GM12878 (cell line): ENCODE results near the gene SPATA2. TPM values are rescaled to one million over a fixed set of nuclear protein-coding genes. Genes with fewer than 3 reads are reported as not detected.

Experiments used
- ATAC-seq: fragments of 200-7000 bp; cut with Tn5 transposase; 3 replicates; pipeline ENCODE4 v1.9.1; 2020; ENCODE audit warnings: mild to moderate bottlenecking, moderate library complexity
- BruUV-seq: library from RNA; stranded (reverse); fragments of 400-500 nt; replicated peaks from 2 replicates; lab custom pipeline; 2021; lab: Mats Ljungman, UMichigan
- CTCF ChIA-PET: fragments of 300-600 bp; sonication (Branson Sonifier 250); formaldehyde crosslinking; extraction: SDS; loops from one replicate; lab custom pipeline; 2021; ENCODE audit warnings: inconsistent platforms; lab: Yijun Ruan, JAX
- POLR2A ChIA-PET: fragments of 350-600 bp; formaldehyde crosslinking; extraction: SDS; loops from one replicate; lab custom pipeline; 2021; ENCODE audit warnings: inconsistent platforms; lab: Charles Lee
- RAD21 ChIA-PET: fragments of 300-600 bp; sonication (Branson Sonifier 250); formaldehyde crosslinking; loops from one replicate; lab custom pipeline; 2023; ENCODE audit warnings: antibody characterized with exemption; ENCODE audit not compliant: unreplicated experiment; lab: Charles Lee
- SMC1A ChIA-PET: fragments of 300-600 bp; sonication (Branson Sonifier 250); formaldehyde crosslinking; loops from one replicate; lab custom pipeline; 2023; ENCODE audit not compliant: unreplicated experiment, uncharacterized antibody; lab: Charles Lee
- DNase-seq: peaks from one replicate; pipeline ENCODE4 v3.0.0-alpha.2; 2011; ENCODE audit warnings: low read depth, low spot score
- FAIRE-seq: peaks from 3 replicates; lab custom pipeline; 2011; peaks lifted over from hg19 to GRCh38; lab: Jason Lieb, UNC
- H2AFZ ChIP-seq: 2 replicates; pipeline ENCODE4 v1.6.0; 2011; ENCODE audit warnings: low read depth, low read length, control low read depth; ENCODE audit not compliant: control insufficient read depth
- H3K27ac ChIP-seq: 2 replicates; pipeline ENCODE4 v1.5.1; 2011; ENCODE audit warnings: control low read depth; ENCODE audit not compliant: control insufficient read depth, insufficient read depth
- H3K27me3 ChIP-seq, 2 experiments: replicated peaks in 1 of 2; 2 replicates each; pipeline versions ENCODE4 v1.6.0 to v1.6.1; 2011; ENCODE audit warnings: low read length in 1 of 2; ENCODE audit not compliant: control insufficient read depth in 2 of 2, insufficient read depth in 2 of 2
- H3K36me3 ChIP-seq, 2 experiments: 2 replicates each; pipeline ENCODE4 v1.5.1; 2011; ENCODE audit warnings: low read length in 1 of 2; ENCODE audit not compliant: control insufficient read depth in 2 of 2, insufficient read depth in 2 of 2
- H3K4me1 ChIP-seq: 2 replicates; pipeline ENCODE4 v1.6.1; 2011; ENCODE audit warnings: mild to moderate bottlenecking, low read length, moderate library complexity, mixed read lengths; ENCODE audit not compliant: control insufficient read depth, insufficient read depth
- H3K4me2 ChIP-seq: 2 replicates; pipeline ENCODE4 v1.6.0; 2011; ENCODE audit warnings: control low read depth; ENCODE audit not compliant: control insufficient read depth, insufficient read depth
- H3K4me3 ChIP-seq: fragments of 200-600 bp; sonication (generic); 2 replicates; pipeline ENCODE4 v1.5.1; 2016
- H3K79me2 ChIP-seq: 2 replicates; pipeline ENCODE4 v1.6.0; 2011; ENCODE audit warnings: low read length; ENCODE audit not compliant: control insufficient read depth, insufficient read depth
- H3K9ac ChIP-seq: 2 replicates; pipeline ENCODE4 v1.8.0; 2011; ENCODE audit warnings: low read length, control low read depth, mixed read lengths; ENCODE audit not compliant: control insufficient read depth, insufficient read depth
- H3K9me3 ChIP-seq: replicated peaks from 3 replicates; pipeline ENCODE4 v1.5.1; 2011; ENCODE audit warnings: mild to moderate bottlenecking, low read length; ENCODE audit not compliant: control insufficient read depth, insufficient read depth
- H4K20me1 ChIP-seq: 2 replicates; pipeline ENCODE4 v1.6.0; 2011; ENCODE audit not compliant: control insufficient read depth, insufficient read depth
- CHD4 ChIP-seq: fragments of 200-600 bp; sonication (generic); IDR thresholded peaks from 2 replicates; pipeline ENCODE4 v1.6.1; 2016; ENCODE audit warnings: mild to moderate bottlenecking
- FOXK2 ChIP-seq: fragments of 450-650 bp; IDR thresholded peaks from 2 replicates; pipeline ENCODE4 v1.6.1; 2017; ENCODE audit warnings: mild to moderate bottlenecking, moderate library complexity
- HDAC6 ChIP-seq: fragments of 200-600 bp; sonication (generic); IDR thresholded peaks from one replicate; pipeline ENCODE4 v1.8.0; 2017; ENCODE audit warnings: antibody characterized with exemption; ENCODE audit not compliant: unreplicated experiment
- NFXL1 ChIP-seq: fragments of 450-650 bp; IDR thresholded peaks from 2 replicates; pipeline ENCODE4 v1.6.1; 2017; ENCODE audit warnings: antibody characterized with exemption, mild to moderate bottlenecking, borderline replicate concordance
- NR2C2 ChIP-seq: IDR thresholded peaks from 2 replicates; pipeline ENCODE4 v1.6.1; 2011; ENCODE audit warnings: borderline replicate concordance, low read depth; ENCODE audit not compliant: control insufficient read depth, insufficient read length
- PML ChIP-seq: IDR thresholded peaks from 2 replicates; pipeline ENCODE4 v1.6.1; 2012; ENCODE audit warnings: low read length, inconsistent platforms
- POLR2AphosphoS2 ChIP-seq: IDR thresholded peaks from 2 replicates; pipeline ENCODE4 v1.6.1; 2011; ENCODE audit warnings: low read depth, mild to moderate bottlenecking, low read length, improper control_type of control experiment, moderate library complexity
- POLR2AphosphoS5 ChIP-seq: IDR thresholded peaks from 2 replicates; pipeline ENCODE4 v1.6.1; 2011; ENCODE audit warnings: mild to moderate bottlenecking, low read length, inconsistent platforms
- RAD51 ChIP-seq: fragments of 450-650 bp; IDR thresholded peaks from 2 replicates; pipeline ENCODE4 v1.6.1; 2016; ENCODE audit warnings: moderate library complexity, mild to moderate bottlenecking, inconsistent platforms
- ZNF207 ChIP-seq: fragments of 450-650 bp; IDR thresholded peaks from 2 replicates; pipeline ENCODE4 v1.6.1; 2014; ENCODE audit warnings: antibody characterized with exemption, mild to moderate bottlenecking, borderline replicate concordance
- WGBS: methylation state at CpG from one replicate; pipeline ENCODE4 v1.1.6; 2016; ENCODE audit warnings: low lambda C conversion rate; ENCODE audit not compliant: insufficient replicate concordance, insufficient coverage; ENCODE audit errors: missing lambda C conversion rate; 5-methylcytosine and 5-hydroxymethylcytosine counted together
- in situ Hi-C: fragments of 300-500 bp; cut with MboI; formaldehyde crosslinking; loops from 9 replicates; pipeline ENCODE4 v1.14.3; 2018; ENCODE audit warnings: mixed read lengths
- intact Hi-C: fragments of 100-400 bp; cut with micrococcal nuclease; formaldehyde crosslinking; loops from one replicate; pipeline ENCODE4 v1.14.2; 2022; ENCODE audit not compliant: unreplicated experiment
- polyA plus RNA-seq, 11 experiments: library from polyadenylated mRNA; depleted of rRNA in 4 of 11; unstranded in 6 of 11; stranded (reverse) in 5 of 11; fragments of >200 nt; fragmentation: Nextera tagmentation in 4 of 11; fragmentation: Illumina TruSeq in 1 of 11; extraction: Ambion mirVana in 4 of 11; extraction: Trizol in 1 of 11; gene quantifications; 1 replicate in 1 of 11; 2 replicates in 10 of 11; pipeline versions ENCODE4 v1.2.1 to v1.2.3, GENCODE V29; 2011 to 2016; ENCODE audit warnings: inconsistent platforms in 2 of 11, missing spikeins in 2 of 11, low read depth in 1 of 11
- total RNA-seq, 4 experiments: library from RNA; depleted of rRNA in 3 of 4; stranded (reverse); fragments of >200 nt in 3 of 4; fragmentation: Illumina TruSeq in 1 of 4; extraction: Trizol in 1 of 4; gene quantifications; 2 replicates each; pipeline versions ENCODE4 v1.2.1 to v1.2.3, GENCODE V29; 2013 to 2021
- TF ChIP-seq, protein P1 (sequence below): fragments of 450-650 bp; IDR thresholded peaks from 2 replicates; pipeline ENCODE4 v1.6.1; 2016; ENCODE audit warnings: mild to moderate bottlenecking
- TF ChIP-seq, protein P2 (sequence below): fragments of 450-650 bp; IDR thresholded peaks from 2 replicates; pipeline ENCODE4 v1.6.1; 2017; ENCODE audit warnings: antibody characterized with exemption, mild to moderate bottlenecking, moderate library complexity
- TF ChIP-seq, protein P3 (sequence below): fragments of 450-650 bp; IDR thresholded peaks from 2 replicates; pipeline ENCODE4 v1.6.1; 2016; ENCODE audit warnings: mild to moderate bottlenecking, moderate library complexity, borderline replicate concordance

Gene SPATA2
- total and polyA plus RNA-seq, 10 of the 15 experiments (the other 5 are each of a cell fraction or from before 2014, with no cell fraction given) = 0.93 to 11.7 (median 5.6) TPM

DNA sequence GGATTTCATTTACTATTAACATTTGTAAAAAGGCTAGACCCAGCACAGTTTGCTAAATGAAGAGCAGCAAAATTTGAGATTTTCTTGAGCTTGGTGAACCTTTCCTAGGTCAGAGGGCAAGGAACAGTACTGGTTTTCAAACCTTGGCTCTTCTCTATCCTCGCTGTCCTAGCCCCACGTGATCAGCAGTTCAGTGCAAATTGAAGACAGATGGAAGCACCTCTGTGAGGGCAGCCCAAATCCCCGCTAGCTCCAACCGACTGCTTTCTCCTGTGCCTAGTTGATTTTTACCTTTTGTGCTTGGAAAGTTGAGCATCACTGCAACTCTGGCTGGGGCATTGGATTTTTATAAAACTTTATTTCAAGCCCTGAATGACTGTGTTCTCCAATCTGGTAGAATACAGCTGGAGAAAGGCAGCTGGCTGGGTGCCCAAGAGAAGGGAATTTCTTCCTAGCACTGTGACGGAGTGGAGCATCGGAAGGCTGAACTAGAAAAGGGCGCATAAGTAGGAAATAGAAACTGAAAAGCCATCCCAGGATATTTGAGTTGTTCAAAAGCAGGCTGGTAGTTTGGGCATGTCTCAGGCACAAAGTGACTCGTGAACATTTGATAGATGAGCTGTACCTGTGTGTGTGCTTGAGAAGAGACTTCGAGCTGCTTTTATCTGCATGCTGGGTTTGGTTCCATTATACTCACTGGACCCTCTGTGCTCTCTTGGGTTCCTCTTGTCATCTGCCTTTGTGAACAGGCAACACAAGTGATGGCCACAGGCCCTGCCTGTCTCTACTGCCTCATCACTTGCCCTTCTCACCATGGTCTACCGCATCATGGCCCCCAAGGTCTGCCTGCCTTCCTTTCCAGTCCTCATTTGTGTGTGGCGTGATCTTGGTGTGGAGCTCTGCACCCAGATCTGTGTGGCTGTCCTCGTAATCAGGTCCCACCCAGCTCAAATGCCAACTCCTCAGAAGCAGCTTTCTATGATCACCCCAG is 23.1 kb upstream of the SPATA2 start:
- in situ Hi-C loops = no loop called here
- CTCF ChIA-PET = interaction anchor here (0.8 to 5.2 kb wide), 13 partner anchors 9 to 397 kb away, joined by 3 to 31 read pairs (median 4); no protein-coding TSS in a partner anchor
- TF ChIP-seq HDAC6 (no peak), ZNF207 (no peak), PML (no peak), POLR2AphosphoS5 (peak; percentile 51; the same call in 1 of the 2 replicates), CHD4 (no peak), NFXL1 (no peak), FOXK2 (no peak), RAD51 (0 out of 2 replicates have a peak, but pooled peaks have one; percentile 21), POLR2AphosphoS2 (no peak), NR2C2 (no peak)
- TF ChIP-seq, protein P1, sequence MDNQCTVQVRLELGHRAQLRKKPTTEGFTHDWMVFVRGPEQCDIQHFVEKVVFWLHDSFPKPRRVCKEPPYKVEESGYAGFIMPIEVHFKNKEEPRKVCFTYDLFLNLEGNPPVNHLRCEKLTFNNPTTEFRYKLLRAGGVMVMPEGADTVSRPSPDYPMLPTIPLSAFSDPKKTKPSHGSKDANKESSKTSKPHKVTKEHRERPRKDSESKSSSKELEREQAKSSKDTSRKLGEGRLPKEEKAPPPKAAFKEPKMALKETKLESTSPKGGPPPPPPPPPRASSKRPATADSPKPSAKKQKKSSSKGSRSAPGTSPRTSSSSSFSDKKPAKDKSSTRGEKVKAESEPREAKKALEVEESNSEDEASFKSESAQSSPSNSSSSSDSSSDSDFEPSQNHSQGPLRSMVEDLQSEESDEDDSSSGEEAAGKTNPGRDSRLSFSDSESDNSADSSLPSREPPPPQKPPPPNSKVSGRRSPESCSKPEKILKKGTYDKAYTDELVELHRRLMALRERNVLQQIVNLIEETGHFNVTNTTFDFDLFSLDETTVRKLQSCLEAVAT = no peak
- TF ChIP-seq, protein P2, sequence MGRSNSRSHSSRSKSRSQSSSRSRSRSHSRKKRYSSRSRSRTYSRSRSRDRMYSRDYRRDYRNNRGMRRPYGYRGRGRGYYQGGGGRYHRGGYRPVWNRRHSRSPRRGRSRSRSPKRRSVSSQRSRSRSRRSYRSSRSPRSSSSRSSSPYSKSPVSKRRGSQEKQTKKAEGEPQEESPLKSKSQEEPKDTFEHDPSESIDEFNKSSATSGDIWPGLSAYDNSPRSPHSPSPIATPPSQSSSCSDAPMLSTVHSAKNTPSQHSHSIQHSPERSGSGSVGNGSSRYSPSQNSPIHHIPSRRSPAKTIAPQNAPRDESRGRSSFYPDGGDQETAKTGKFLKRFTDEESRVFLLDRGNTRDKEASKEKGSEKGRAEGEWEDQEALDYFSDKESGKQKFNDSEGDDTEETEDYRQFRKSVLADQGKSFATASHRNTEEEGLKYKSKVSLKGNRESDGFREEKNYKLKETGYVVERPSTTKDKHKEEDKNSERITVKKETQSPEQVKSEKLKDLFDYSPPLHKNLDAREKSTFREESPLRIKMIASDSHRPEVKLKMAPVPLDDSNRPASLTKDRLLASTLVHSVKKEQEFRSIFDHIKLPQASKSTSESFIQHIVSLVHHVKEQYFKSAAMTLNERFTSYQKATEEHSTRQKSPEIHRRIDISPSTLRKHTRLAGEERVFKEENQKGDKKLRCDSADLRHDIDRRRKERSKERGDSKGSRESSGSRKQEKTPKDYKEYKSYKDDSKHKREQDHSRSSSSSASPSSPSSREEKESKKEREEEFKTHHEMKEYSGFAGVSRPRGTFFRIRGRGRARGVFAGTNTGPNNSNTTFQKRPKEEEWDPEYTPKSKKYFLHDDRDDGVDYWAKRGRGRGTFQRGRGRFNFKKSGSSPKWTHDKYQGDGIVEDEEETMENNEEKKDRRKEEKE = no peak
- TF ChIP-seq, protein P3, sequence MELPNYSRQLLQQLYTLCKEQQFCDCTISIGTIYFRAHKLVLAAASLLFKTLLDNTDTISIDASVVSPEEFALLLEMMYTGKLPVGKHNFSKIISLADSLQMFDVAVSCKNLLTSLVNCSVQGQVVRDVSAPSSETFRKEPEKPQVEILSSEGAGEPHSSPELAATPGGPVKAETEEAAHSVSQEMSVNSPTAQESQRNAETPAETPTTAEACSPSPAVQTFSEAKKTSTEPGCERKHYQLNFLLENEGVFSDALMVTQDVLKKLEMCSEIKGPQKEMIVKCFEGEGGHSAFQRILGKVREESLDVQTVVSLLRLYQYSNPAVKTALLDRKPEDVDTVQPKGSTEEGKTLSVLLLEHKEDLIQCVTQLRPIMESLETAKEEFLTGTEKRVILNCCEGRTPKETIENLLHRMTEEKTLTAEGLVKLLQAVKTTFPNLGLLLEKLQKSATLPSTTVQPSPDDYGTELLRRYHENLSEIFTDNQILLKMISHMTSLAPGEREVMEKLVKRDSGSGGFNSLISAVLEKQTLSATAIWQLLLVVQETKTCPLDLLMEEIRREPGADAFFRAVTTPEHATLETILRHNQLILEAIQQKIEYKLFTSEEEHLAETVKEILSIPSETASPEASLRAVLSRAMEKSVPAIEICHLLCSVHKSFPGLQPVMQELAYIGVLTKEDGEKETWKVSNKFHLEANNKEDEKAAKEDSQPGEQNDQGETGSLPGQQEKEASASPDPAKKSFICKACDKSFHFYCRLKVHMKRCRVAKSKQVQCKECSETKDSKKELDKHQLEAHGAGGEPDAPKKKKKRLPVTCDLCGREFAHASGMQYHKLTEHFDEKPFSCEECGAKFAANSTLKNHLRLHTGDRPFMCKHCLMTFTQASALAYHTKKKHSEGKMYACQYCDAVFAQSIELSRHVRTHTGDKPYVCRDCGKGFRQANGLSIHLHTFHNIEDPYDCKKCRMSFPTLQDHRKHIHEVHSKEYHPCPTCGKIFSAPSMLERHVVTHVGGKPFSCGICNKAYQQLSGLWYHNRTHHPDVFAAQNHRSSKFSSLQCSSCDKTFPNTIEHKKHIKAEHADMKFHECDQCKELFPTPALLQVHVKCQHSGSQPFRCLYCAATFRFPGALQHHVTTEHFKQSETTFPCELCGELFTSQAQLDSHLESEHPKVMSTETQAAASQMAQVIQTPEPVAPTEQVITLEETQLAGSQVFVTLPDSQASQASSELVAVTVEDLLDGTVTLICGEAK = peak; percentile 47; the same call in 1 of the 2 replicates

More for the DNA sequence above, 23.1 kb upstream of the SPATA2 start:
- intact Hi-C loops = no loop called here
- Histone ChIP-seq H3K4me2 (peak overlapping the region; percentile 88), H3K9ac (peak overlapping the region; percentile 7; the same call in 1 of the 2 replicates), H3K27me3 (no peaks in the 10 kb centered on the region), H3K36me3 (peaks cover 0 to 12% of the 10 kb centered on the region in 2 experiments), H3K4me1 (peaks cover 17% of the 10 kb centered on the region), H4K20me1 (peaks cover 4% of the 10 kb centered on the region; the same call in 1 of the 2 replicates), H2AFZ (no peak overlapping the region), H3K27ac (0 out of 2 replicates have a peak overlapping the region, but pooled peaks have one; percentile 85), H3K4me3 (peak overlapping the region; percentile 90), H3K79me2 (peaks cover 53% of the 10 kb centered on the region), H3K9me3 (no peaks in the 10 kb centered on the region)
- ChIA-PET SMC1A (interaction anchor here (1.5 to 2.7 kb wide), 7 partner anchors 9 to 398 kb away, joined by 4 to 13 read pairs (median 7); no protein-coding TSS in a partner anchor), POLR2A (interaction anchor here (1.2 kb wide), 1 partner anchor 19 kb away, joined by 3 read pairs; no protein-coding TSS in a partner anchor), RAD21 (interaction anchor here (0.6 to 2.3 kb wide), 7 partner anchors 23 to 228 kb away, joined by 3 to 9 read pairs (median 4); partner anchors contain the start of gene SPATA2)
- no peak for FAIRE-seq
- WGBS = 93% methylated on average over 12 of the region's 12 CpGs
- no TSS peak for BruUV-seq
- no peak for ATAC-seq
- DNase-seq = no peak
